HG03575 (cell line): ENCODE results near the gene PIPOX.
"Not testable (repeated sequence)": the region's sequence is repeated elsewhere in the genome, so short reads cannot be mapped to it uniquely, and the experiment has no call there.

Experiments used
- ATAC-seq: cut with Tn5 transposase; IDR thresholded peaks from one replicate; pipeline ENCODE4 v1.9.1; 2021; ENCODE audit not compliant: unreplicated experiment, insufficient number of reproducible peaks, low FRiP score; ENCODE audit errors: extremely low read depth

PIPOX gene

DNA sequence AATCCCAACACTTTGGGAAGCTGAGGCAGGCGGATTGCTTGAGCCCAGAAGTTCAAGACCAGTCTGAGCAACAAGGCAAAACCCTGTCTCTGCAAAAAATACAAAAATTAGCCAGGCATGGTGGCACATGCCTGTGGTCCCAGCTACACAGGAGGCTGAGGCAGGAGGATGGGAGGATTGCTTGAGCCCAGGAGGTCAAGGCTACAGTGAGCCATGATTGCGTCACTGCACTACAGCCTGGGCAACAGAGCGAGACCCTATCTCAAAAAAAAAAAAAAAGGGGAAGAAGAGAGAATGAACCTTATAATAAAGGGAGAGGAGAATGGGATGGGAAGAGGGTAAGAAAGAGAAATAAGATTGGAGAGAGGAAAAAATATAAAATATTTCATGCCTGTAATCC, 45.8 kb downstream of the PIPOX start:
- not testable (repeated sequence) for ATAC-seq

DNA sequence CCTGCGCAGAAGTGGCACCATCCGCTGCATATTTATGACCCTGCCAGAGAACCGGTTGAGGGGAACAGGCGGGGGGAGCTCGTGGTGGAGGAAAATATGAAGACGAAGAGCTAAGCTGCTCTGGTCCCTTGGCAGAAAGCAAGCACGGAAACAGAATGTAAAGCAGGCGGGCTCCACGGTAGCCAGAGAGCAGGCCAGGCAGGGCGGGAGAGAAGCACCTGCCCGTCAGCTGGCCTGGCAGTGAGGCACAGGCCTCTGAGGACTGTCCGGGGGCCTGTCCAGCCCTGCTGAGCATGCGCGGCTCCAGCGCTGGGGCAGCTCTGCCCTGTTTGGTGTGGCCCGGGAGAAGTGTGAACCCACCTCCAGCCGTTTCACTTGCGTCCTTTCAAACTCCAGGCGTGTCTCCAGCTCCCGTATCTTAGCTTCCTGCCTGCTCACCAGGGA, 46.7 kb downstream of the PIPOX start:
- no peak for ATAC-seq

DNA sequence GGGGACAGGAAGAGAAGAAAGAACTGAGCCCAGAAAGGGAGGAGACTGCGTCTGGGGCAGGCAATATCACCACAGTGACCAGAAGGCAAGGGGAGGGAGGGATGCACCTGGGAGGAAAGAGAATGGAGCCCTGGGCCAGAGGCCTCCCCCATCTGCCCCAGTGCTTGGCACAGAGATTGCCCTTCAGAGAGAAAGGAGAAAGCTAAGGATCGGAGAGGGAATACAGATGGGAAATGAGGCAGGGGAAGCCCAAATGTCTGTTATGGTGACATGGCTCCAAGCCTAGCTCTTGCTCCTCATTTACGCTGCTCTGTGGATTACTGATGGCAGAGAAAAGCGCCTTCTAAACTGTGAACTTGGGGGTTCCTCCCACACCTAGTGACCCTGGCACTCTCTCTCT, 47.2 kb downstream of the PIPOX start:
- no peak for ATAC-seq

DNA sequence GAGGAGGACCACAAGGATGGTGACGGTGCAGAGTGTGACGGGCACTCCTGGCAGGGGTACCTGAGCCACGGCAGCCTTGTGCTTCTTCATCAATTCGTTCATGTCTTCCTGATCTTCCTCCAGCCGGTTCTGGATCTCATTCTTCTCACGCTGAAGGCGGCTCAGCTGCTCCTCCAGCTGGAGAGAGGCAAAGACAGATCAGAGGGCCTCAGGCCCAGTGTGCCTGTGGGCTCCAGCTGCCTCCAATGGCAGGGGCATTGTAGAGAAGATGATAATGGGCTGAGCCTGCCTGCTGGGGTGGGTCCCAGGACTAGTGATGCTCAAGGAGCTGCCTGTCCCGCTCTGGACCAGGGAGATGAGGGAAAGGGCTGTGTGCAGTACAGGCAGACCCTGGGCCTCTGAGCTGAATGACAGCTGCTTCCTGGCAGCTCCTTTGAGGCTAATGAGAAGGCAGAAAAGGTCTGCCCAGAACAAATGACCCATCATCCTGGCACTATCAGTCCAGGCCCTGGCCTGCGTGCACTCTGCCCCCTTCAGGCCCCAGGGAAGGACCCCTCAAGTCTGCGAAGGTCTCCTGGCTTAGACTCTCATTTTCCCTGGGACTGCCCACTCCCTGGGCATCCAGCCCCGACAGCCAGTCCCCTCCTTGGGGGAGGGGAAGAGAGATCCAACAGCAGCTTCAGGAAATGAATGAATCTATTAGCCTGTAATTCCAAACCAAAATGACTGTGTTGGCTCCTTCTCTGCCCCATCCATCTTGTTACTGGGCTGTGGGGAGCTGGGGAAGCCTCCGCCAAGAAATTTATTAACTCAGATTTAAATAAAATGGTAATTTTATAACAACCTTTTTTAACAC, 48.0 kb downstream of the PIPOX start:
- ATAC-seq, result no peak

DNA sequence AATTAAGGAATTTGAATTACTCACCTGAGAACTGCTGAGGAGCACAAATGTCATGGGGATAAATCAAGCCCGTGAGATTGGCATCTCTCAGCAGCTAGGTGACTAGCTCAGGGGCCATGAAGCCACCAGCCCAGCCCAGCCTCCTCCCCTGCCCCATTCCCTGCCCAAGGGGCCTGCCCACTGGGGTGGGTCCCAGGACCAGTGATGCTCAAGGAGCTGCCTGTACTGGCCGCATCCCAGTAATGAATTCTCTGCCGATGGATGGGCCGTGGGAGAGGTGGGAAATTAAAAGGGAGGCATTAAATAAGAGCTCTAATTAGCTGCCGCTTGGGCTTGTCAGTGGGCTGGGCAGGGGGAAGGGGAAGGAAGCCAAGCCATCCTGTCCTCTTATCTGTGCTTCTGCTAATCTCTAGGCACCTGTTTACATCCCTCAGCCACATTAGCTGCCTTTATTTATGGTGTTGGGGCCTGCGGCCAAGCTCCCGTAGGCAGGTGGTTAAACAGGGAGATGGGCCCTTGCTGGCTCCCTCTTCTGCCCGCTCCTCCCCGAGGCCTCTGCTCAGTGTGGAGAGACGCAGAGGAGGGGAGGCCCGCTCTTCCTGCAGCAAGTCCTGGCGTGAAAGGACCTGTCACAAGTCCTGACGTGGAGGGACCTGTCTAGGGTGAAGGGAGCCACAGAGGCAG, 48.8 kb downstream of the PIPOX start:
- ATAC-seq, result no peak

DNA sequence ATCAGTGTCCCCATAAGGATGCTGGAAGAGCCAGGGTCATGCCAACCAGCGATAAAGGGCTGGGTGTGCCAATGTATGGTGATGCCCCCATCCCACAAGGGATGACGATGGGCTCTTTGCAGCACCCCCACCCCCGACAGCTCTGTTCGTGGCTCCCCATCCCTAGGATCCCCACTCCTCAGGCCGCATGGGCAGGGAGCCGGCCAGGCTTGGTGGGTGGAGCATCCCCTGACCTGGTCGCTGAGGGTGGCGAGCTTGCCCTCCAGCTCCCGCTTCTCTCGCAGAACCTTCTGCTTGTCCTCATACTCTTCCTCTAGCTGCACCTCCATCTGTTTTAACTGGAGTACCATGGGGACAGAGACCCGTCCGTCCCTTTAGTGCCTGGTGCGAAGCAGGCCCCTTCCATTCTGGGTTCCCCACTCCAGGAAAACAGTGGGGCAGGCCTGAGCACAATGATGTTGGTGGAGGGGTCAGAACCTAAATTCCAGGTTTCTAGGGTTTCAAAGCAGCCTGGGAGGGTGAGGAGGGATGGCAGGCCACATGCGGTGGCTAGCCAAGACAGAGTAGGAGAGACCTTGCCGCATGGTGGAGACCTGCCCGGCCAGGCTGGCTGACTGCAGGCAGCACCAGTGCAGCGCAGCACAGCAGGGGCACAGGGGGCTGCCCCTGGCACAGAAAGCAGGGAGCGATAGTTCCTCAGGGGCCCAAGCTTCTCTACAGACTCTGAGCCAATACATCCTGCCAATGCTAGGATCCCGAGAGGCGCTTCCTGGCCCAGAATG, 50.3 kb downstream of the PIPOX start:
- no peak for ATAC-seq

DNA sequence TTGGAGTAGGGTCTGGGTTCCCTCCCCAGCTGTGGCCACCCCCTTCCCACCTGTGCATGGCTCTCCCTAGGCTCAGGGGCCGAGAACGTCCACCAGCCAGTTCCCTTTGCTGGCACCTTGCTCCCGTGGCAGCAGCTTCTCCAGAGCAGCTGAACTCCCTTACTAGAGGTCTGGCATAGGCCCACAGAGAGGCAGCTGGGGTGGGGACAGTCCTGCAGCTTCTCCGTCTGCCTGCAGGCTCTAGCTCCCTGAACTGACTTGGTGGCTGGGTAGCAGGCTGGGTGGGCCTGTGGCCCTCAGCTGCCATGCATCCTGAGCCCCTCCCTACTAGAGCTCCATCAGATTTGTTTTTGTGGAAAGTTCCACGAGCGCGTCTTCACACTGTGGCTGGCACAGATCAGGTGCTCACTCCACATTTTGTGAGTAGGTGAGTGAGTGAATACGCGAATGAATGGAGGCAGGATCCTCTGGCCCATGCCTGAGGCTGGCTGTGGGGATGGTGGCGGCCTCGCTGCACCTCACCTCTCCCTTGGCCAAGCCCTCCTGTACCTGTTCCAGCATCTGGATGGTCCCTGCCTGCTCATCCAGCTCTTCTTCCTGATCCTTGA, 51.3 kb downstream of the PIPOX start:
- ATAC-seq, result no peak

DNA sequence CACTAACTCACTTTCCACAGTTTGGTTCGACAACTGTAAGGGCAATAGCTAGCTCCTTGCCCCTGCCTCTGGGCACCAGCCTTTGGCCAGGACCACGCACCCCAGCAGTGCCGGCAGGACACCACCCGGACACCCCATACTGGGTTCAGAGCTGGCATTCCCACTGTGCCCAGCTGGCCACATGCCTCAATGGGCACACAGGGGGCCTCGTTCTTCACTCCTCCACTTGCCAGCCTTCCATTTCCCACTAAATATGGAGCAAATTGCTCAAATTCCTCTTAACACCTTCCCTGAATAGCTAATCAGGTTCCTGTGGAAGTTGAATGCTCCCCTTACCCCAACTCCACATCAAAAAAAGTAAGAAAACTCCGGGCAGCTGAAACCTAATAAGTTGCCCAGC, 52.5 kb downstream of the PIPOX start:
- no peak for ATAC-seq

DNA sequence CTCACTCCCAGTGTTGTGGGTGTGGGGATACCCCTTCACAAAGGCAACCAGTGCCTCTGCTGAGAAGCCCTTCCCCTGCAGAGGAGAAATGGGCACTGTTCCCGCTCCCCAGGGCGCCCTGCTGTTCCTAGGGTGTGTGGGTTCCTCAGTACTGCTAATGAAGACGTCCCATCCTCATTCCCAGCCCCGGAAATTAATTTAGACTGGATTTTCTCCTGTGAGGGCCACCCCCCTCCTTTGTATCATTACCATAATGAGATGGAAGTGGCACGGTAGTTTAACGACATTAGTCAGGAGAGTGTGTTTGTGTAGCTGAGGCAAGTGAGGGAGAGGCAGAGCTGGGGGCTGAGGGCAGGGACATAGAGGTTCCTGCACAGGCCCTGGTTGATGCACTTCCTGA, 53.2 kb downstream of the PIPOX start:
- ATAC-seq, result no peak

DNA sequence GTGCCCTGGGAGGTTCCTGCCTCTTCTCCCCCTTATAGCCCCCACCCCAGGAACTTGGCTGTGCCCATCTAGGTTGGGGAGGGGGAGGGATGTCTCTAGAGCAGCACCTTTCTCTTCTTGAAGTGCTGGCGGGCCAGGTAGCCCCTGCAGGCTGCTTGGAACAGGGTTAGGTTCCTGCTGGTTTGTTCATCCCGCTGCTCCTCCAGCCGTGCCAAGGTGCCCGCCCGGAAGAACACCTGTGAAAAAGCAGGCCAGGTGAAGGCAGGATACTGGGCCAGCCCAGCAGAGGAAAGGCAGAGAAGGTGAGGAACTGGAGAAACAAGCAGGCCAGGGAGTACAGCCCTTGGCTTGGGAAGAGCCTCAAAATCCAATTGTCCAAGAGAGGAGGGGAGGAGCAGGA, 56.6 kb downstream of the PIPOX start:
- no peak for ATAC-seq

DNA sequence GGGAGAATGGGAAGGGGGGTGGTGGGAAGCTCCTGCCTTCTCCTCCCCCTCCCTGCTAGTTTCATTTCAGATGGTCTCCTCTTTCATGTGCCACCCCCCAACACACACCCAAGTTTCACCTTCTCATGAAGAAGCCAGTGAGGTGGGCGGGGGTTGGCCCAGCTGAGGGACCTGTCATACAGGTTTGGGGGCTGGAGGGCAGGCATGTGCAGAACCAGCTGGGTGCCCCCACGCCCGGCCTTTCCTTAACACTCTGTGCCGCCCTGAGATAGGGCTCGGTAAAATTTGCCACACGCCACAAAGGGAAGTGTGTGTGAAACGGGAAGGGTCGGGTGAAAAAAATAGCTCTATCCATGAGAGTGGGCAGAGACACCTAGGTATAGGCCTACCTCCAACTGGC, 57.4 kb downstream of the PIPOX start:
- ATAC-seq, result no peak

DNA sequence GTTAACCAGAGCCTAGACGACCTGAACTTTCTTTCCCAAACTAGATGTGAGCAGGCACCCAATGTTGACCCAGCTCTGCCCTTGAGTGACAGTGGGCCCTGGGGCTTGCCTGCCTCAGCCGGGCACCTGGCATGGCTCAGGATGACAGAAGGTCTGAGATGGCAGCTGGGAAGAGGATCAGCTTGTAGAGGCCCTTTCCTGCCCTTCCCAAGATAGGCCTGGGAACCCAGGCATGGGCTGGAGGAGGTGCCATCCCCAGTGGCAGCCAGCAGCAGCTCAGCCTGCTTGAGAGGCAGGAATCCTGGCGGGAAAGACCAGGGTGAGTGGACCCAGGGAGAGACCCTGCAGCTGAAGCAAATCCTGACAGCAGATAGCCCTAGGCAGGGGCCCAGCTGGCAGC, 59.1 kb downstream of the PIPOX start:
- ATAC-seq, result no peak

DNA sequence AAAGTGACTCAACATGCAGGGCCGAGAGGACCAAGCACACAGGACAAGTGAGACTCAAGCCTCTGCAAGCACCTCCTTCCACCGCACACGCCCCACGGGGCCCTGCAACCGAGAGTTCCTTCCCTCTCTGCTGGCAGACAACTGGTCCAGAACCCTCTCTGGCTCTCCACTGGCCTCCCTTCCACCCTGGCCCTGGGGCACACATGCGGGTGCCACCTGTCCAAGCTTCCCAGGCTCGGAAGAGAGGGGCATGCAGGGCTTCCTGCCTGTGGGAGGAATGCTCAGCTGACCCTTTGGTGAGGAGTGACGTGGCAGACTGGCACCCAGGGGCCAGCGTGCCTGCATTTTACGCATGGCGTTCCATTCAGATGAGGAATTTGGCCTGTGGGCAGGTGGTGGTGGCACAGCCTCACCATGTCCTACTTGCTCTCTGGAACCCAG, 59.8 kb downstream of the PIPOX start:
- ATAC-seq, result no peak

DNA sequence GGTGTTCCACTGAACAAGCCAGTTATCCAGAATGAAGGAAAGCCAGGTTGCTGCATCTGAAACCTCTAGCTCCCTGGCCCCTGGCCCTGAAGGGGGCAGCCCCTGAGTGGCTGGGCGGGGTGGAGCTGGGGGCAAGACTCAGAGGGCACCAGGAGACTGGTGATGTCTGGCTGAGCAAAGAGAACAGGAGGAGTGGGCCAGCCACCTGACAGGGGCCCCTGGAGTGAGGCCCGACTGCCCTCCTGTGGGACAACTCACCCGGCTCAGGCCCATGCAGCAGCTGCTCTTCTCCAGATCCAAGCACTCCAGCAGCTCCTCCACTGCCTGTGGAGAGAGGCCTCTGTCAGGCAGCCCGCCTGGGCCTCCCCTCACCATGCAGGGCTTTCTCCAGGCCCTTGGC, 60.4 kb downstream of the PIPOX start:
- no peak for ATAC-seq
